Naive thymus-derived CD8-positive, alpha-beta T cell (primary cell): ENCODE measurements around the gene TTC39B. TPM values are rescaled to one million over a fixed set of nuclear protein-coding genes. Genes with fewer than 3 reads are reported as not detected.
"Not testable (repeated sequence)": the region's sequence is repeated elsewhere in the genome, so short reads cannot be mapped to it uniquely, and the experiment has no call there.

Source experiments
- ATAC-seq, 2 donors: fragments of 150-1000 bp; cut with Tn5 transposase in 1 of 2; sonication (Bioruptor Pico), chemical (Tn5 transposase) in 1 of 2; 1 replicate in 1 of 2; 2 replicates in 1 of 2; pipeline ENCODE4 v1.10.0; 2021; ENCODE audit warnings: mild to moderate bottlenecking in 2 of 2, moderate library complexity in 2 of 2
- POLR2A ChIA-PET: fragments of 350-600 bp; sonication (Branson Sonifier 250); formaldehyde crosslinking; loops from one replicate; lab custom pipeline; 2021; ENCODE audit warnings: antibody characterized with exemption; lab: Charles Lee
- DNase-seq, 10 donors: peaks; one replicate each; pipeline versions ENCODE4 v3.0.0 to v3.0.0-alpha.2; 2020 to 2022
- H3K27ac Mint-ChIP-seq, 10 donors: one replicate each; pipeline ENCODE4 v1.8.0; 2020 to 2022; ENCODE audit warnings: mild to moderate bottlenecking in 10 of 10, mixed read lengths in 10 of 10, moderate library complexity in 4 of 10, inconsistent platforms in 1 of 10
- H3K27me3 Mint-ChIP-seq, 5 donors: one replicate each; pipeline ENCODE4 v1.8.0; 2021 to 2022; ENCODE audit warnings: mixed read lengths in 5 of 5
- H3K36me3 Mint-ChIP-seq, 3 donors: one replicate each; pipeline ENCODE4 v1.8.0; 2020 to 2022; ENCODE audit warnings: mixed read lengths in 3 of 3, mild to moderate bottlenecking in 2 of 3, inconsistent platforms in 1 of 3
- H3K4me1 Mint-ChIP-seq, 4 donors: one replicate each; pipeline ENCODE4 v1.8.0; 2021 to 2022; ENCODE audit warnings: mixed read lengths in 4 of 4
- H3K4me3 Mint-ChIP-seq, 10 donors: one replicate each; pipeline ENCODE4 v1.8.0; 2020 to 2022; ENCODE audit warnings: mild to moderate bottlenecking in 10 of 10, mixed read lengths in 10 of 10, moderate library complexity in 6 of 10, inconsistent platforms in 1 of 10
- H3K9me3 Mint-ChIP-seq, 9 donors: one replicate each; pipeline ENCODE4 v1.8.0; 2020 to 2022; ENCODE audit warnings: mixed read lengths in 9 of 9, mild to moderate bottlenecking in 3 of 9, inconsistent platforms in 1 of 9, moderate library complexity in 1 of 9
- polyA plus RNA-seq, 3 donors: library from polyadenylated mRNA; unstranded; fragments of 300-500 nt; fragmentation: Illumina TruSeq; gene quantifications; one replicate each; pipeline ENCODE4 v1.2.3, GENCODE V29; 2021
- total RNA-seq, 8 experiments: library from RNA in 2 of 8; stranded (reverse) in 2 of 8; gene quantifications; one replicate each; pipeline ENCODE4 v1.2.3 and lab custom pipeline; 2021 to 2026

The TTC39B gene
- total and polyA plus RNA-seq, 5 experiments from 2014 or later = 4.5 to 44.8 (median 13.0) TPM

GRCh38 chr9:15328946-15329345 lies 21.9 kb upstream of the TTC39B start:
- Mint-ChIP-seq H3K9me3 (peaks cover 0 to 8% (median 2%) of the 10 kb centered on the region in 9 donors), H3K27me3 (no peaks in the 10 kb centered on the region), H3K4me1 (peaks cover 0 to 4% (median under 1%) of the 10 kb centered on the region in 4 donors), H3K4me3 (no peak overlapping the region), H3K36me3 (peaks cover 0 to 2% (median 0%) of the 10 kb centered on the region in 3 donors), H3K27ac (no peak overlapping the region)
- DNase-seq (no peak), ATAC-seq (no peak)
- POLR2A ChIA-PET = interaction anchor here (0.7 kb wide), 1 partner anchor 81 kb away, joined by 4 read pairs; no protein-coding TSS in a partner anchor

GRCh38 chr9:15322695-15323094 lies 15.7 kb upstream of the TTC39B start:
- ATAC-seq, H3K4me3 Mint-ChIP-seq, POLR2A ChIA-PET, H3K27ac Mint-ChIP-seq, H3K27me3 Mint-ChIP-seq, H3K36me3 Mint-ChIP-seq, DNase-seq, H3K4me1 Mint-ChIP-seq: not testable (repeated sequence)
- peaks cover 0 to 13% (median 4%) of the 10 kb centered on the region in 9 donors for H3K9me3 Mint-ChIP-seq

GRCh38 chr9:15319661-15320060 lies 12.6 kb upstream of the TTC39B start:
- H3K27ac Mint-ChIP-seq, DNase-seq, H3K4me3 Mint-ChIP-seq, H3K27me3 Mint-ChIP-seq, ATAC-seq, H3K4me1 Mint-ChIP-seq, H3K36me3 Mint-ChIP-seq: not testable (repeated sequence)
- POLR2A ChIA-PET = interaction anchor here (0.6 to 1.2 kb wide), 2 partner anchors 20 to 853 kb away, joined by 3 to 4 read pairs; no protein-coding TSS in a partner anchor
- H3K9me3 Mint-ChIP-seq = peaks cover 0 to 13% (median 2%) of the 10 kb centered on the region in 9 donors

GRCh38 chr9:15317836-15318235 lies 10.8 kb upstream of the TTC39B start:
- peaks cover 0 to 2% (median 0%) of the 10 kb centered on the region in 4 donors for H3K4me1 Mint-ChIP-seq
- DNase-seq (no peak), ATAC-seq (no peak)
- H3K4me3 Mint-ChIP-seq = no peak overlapping the region
- peak overlapping the region in 1 of 10 donors; percentile 43 for H3K27ac Mint-ChIP-seq
- peaks cover 0 to 16% (median 2%) of the 10 kb centered on the region in 9 donors for H3K9me3 Mint-ChIP-seq
- POLR2A ChIA-PET = interaction anchor here (0.6 kb wide), 1 partner anchor 26 kb away, joined by 4 read pairs; no protein-coding TSS in a partner anchor
- H3K36me3 Mint-ChIP-seq = peaks cover 0 to 5% (median 3%) of the 10 kb centered on the region in 3 donors
- H3K27me3 Mint-ChIP-seq = no peaks in the 10 kb centered on the region

GRCh38 chr9:15311607-15312006 lies 4.6 kb upstream of the TTC39B start:
- POLR2A ChIA-PET = interaction anchor here (0.8 to 8.9 kb wide), 5 partner anchors 16 to 199 kb away, joined by 3 to 129 read pairs (median 4); partner anchors contain the start of gene PSIP1
- no peak for ATAC-seq
- Mint-ChIP-seq H3K36me3 (peaks cover 0 to 5% (median 0%) of the 10 kb centered on the region in 3 donors), H3K27me3 (no peaks in the 10 kb centered on the region), H3K27ac (peak overlapping the region; percentile 7 to 89 (median 44)), H3K4me1 (peaks cover 11 to 41% (median 39%) of the 10 kb centered on the region in 4 donors), H3K9me3 (peaks cover 0 to 9% (median 2%) of the 10 kb centered on the region in 9 donors), H3K4me3 (peak overlapping the region in 1 of 10 donors; percentile 3)
- no peak for DNase-seq

GRCh38 chr9:15310107-15310850 lies 3.3 kb upstream of the TTC39B start:
- peaks cover 18 to 53% (median 47%) of the 10 kb centered on the region in 4 donors for H3K4me1 Mint-ChIP-seq
- POLR2A ChIA-PET = interaction anchor here (0.9 to 8.9 kb wide), 9 partner anchors 9 to 114 kb away, joined by 3 to 129 read pairs (median 3); no protein-coding TSS in a partner anchor

GRCh38 chr9:15308511-15308910 lies 1.5 kb upstream of the TTC39B start:
- no peak for DNase-seq
- no peaks in the 10 kb centered on the region for H3K27me3 Mint-ChIP-seq
- H3K4me1 Mint-ChIP-seq = peaks cover 21 to 66% (median 61%) of the 10 kb centered on the region in 4 donors
- H3K9me3 Mint-ChIP-seq = peaks cover 0 to 3% (median 0%) of the 10 kb centered on the region in 9 donors
- no peak for ATAC-seq
- peak overlapping the region in 9 of 10 donors; percentile 18 to 100 (median 96) for H3K4me3 Mint-ChIP-seq
- POLR2A ChIA-PET = interaction anchor here (1.5 to 8.9 kb wide), 3 partner anchors 13 to 201 kb away, joined by 4 to 129 read pairs (median 4); no protein-coding TSS in a partner anchor
- peak overlapping the region; percentile 70 to 97 (median 91) for H3K27ac Mint-ChIP-seq
- H3K36me3 Mint-ChIP-seq = peaks cover 0 to 4% (median under 1%) of the 10 kb centered on the region in 3 donors

More at GRCh38 chr9:15310107-15310850, 3.3 kb upstream of the TTC39B start:
- Mint-ChIP-seq H3K27ac (peak overlapping the region; percentile 18 to 97 (median 90)), H3K9me3 (peaks cover 0 to 9% (median 2%) of the 10 kb centered on the region in 9 donors), H3K27me3 (no peaks in the 10 kb centered on the region), H3K4me3 (peak overlapping the region in 9 of 10 donors; percentile 25 to 68 (median 59)), H3K36me3 (peaks cover 0 to 5% (median 0%) of the 10 kb centered on the region in 3 donors)
- peak in 6 of 10 donors; percentile 13 to 66 (median 52) for DNase-seq
- ATAC-seq = peak; percentile 49 to 74

- peak in 1 of 2 donors; percentile 5 for ATAC-seq
- POLR2A ChIA-PET = interaction anchor here (0.9 to 8.9 kb wide), 8 partner anchors 12 to 204 kb away, joined by 3 to 129 read pairs (median 4); partner anchors contain the start of gene SNAPC3
- DNase-seq = no peak
- no peaks in the 10 kb centered on the region for H3K27me3 Mint-ChIP-seq
- H3K36me3 Mint-ChIP-seq = peaks cover 0 to 4% (median 0%) of the 10 kb centered on the region in 3 donors
- peak overlapping the region; percentile 70 to 97 (median 91) for H3K27ac Mint-ChIP-seq
- H3K9me3 Mint-ChIP-seq = no peaks in the 10 kb centered on the region
- H3K4me3 Mint-ChIP-seq = peak overlapping the region; percentile 95 to 100 (median 97)
- H3K4me1 Mint-ChIP-seq = peaks cover 21 to 66% (median 63%) of the 10 kb centered on the region in 4 donors
These were observed 466 bp upstream of the TTC39B start for GRCh38 chr9:15307523-15307841.

GRCh38 chr9:15306068-15306756 lies 804 bp downstream of the TTC39B start:
- Mint-ChIP-seq H3K27ac (peak overlapping the region; percentile 89 to 97 (median 95)), H3K9me3 (no peaks in the 10 kb centered on the region), H3K36me3 (peaks cover 0 to 6% (median 0%) of the 10 kb centered on the region in 3 donors), H3K27me3 (no peaks in the 10 kb centered on the region), H3K4me1 (peaks cover 19 to 62% (median 60%) of the 10 kb centered on the region in 4 donors), H3K4me3 (peak overlapping the region; percentile 95 to 100 (median 97))
- DNase-seq = peak; percentile 8 to 75 (median 46)
- POLR2A ChIA-PET = interaction anchor here (0.6 to 8.9 kb wide), 6 partner anchors 10 to 205 kb away, joined by 3 to 129 read pairs (median 4); partner anchors contain the start of genes PSIP1 and SNAPC3
- peak; percentile 64 for ATAC-seq

GRCh38 chr9:15305470-15305869 lies 1.5 kb downstream of the TTC39B start:
- DNase-seq (no peak), ATAC-seq (no peak)
- POLR2A ChIA-PET = interaction anchor here (2.5 to 8.9 kb wide), 2 partner anchors 10 to 117 kb away, joined by 13 to 129 read pairs; partner anchors contain the start of gene SNAPC3
- Mint-ChIP-seq H3K9me3 (no peaks in the 10 kb centered on the region), H3K27ac (peak overlapping the region; percentile 89 to 97 (median 95)), H3K27me3 (no peaks in the 10 kb centered on the region), H3K4me3 (peak overlapping the region; percentile 95 to 100 (median 97)), H3K4me1 (peaks cover 21 to 63% (median 62%) of the 10 kb centered on the region in 4 donors), H3K36me3 (peaks cover 0 to 10% (median 0%) of the 10 kb centered on the region in 3 donors)

- Mint-ChIP-seq H3K27ac (peak overlapping the region in 9 of 10 donors; percentile 25 to 97 (median 68)), H3K36me3 (peaks cover 0 to 10% (median 0%) of the 10 kb centered on the region in 3 donors), H3K4me3 (peak overlapping the region; percentile 41 to 99 (median 96)), H3K4me1 (peaks cover 26 to 63% (median 62%) of the 10 kb centered on the region in 4 donors), H3K9me3 (no peaks in the 10 kb centered on the region), H3K27me3 (no peaks in the 10 kb centered on the region)
- POLR2A ChIA-PET = interaction anchor here (0.6 to 8.9 kb wide), 4 partner anchors 9 to 207 kb away, joined by 3 to 129 read pairs (median 4); partner anchors contain the start of gene SNAPC3
- no peak for ATAC-seq
- DNase-seq = no peak
These were observed 2.4 kb downstream of the TTC39B start for GRCh38 chr9:15304632-15305031.
